GM20431 (cell line): ENCODE data around the gene SLU7.

Experiments used
- in situ Hi-C: fragments of 300-500 bp; cut with MseI, MboI; formaldehyde crosslinking; loops from one replicate; pipeline ENCODE4 v1.15.0; 2020; ENCODE audit warnings: low sequenced_read_pairs; ENCODE audit not compliant: unreplicated experiment

The SLU7 gene

DNA sequence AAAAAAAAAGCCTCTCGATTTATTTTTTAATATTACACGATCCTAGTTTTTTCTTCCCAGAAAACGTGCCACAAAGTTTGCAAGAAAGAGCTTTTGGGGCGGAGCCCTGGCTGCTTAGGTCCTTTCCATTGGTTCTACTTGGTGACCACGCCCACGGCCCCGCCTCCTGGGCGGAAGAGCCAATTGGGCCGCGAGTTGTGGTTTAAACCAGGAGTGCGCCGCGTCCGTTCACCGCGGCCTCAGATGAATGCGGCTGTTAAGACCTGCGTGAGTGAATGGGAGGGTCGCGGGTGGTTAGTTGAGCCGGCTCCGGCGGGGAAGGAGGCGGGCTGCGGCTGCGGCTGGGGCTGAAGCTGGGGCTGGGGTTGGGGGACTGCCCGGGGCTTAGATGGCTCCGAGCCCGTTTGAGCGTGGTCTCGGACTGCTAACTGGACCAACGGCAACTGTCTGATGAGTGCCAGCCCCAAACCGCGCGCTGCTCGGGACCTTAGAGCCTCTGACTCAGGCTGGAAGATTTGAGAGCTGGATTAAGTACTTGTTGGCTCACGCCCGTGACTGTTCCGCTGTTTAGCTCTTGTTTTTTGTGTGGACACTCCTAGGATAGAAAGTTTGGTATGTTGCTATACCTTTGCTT is 2.9 kb upstream of the SLU7 start, which contains the start of gene PTTG1:
PTTG1 (plus strand) TSS at position 231 of the 634 bp plus-strand sequence. CDS start 458 bp downstream, outside the sequence.
- in situ Hi-C loops, result no loop called here

DNA sequence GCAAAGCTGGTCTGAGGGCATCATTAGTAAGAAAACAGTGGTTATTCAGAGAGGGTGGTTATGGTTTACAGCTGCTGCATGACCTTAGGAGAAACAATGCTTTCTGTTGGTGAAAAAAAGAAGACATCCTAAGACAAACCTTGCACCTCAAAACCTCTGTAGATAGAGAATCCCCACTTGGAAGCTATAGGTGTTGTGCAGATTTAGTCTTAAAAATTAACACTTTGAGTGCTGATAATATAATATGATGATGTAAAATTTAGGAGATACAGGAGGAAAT is 1.4 kb upstream of the SLU7 start:
- in situ Hi-C loops, result no loop called here

DNA sequence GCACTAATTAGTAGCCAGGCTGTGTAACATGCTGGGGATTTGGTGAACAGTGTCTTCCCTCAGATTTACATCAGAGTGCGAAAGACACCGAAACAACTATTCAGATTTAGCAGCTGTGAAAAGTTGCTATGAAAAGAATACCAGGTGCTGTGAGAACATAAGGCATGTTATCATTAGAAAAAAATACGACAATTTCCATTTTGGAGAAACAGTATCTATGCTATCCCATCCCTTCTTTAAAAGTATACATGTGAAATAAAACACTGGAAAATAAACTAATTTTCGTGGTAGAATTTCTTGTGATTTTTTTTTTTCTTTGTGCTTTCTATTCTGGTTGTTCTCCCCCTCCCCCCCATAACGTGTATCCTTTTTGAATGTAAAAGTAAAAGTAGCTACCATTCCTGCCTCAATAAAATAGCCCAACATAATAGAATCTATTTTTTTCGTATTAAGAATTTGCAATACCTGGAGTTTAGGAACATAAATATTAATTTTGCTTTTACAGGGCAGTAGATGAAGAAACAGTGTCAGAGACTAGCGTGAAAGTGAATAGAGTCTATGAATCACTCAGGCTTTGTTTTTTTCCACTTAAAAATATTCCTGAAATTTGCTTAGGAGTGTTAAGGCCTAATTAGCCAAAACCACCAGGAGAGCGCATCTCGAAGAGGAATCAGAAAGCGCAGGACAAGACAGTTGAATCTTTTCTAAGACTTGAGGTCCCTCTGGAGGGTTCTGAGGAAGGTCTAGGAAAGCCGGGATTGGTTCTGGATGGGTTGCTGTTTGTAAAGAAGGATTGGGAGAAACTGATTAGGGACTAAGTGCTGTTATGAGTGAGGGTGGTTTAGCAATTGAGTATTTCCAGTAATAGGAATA is 813 bp upstream of the SLU7 start:
- in situ Hi-C loops, result no loop called here

DNA sequence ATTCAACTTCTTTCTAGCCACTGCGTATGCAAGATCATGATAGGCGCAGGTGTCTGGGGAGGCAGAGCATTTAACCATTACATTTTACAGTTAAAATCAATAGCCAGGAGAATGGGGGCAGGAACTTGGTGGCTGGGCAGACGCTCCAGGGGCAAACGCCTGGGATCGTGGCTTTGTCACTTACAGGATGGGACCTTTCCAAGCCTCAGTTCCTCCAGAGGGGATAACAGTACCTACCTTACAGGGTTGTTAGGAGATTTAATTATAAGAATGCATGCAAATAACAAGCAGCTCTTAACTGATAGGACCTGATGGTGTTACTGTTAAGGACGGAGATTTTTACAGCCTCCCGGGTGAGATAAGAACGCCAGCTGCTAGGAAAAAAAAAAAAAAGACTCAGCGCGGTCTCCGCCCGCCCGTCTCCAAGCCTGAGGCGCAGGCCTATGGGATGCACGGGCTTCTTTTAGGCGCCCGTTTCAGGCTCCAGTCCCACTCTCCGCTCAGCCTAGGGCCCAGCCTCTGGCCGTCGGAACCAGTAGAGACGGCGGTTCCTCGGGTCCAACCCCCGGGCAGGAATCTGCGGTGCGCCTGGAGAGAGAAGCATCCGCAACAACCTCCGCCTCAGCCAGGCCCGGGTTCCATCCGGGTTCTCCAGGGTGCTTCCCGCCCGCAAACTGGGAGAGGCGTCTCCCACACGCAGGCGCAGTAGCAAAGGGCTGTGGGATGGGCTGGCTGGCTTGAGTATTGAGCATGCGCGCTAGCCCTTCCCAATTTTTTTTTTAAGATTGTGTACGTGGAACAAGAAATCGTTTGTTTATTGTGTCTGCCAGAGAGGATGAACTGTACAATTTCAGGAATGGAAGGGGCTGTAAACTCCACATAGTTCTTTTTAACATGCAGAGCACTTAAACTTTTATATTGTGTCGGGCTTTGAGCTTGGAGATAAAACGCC is 19.2 kb downstream of the SLU7 start, which contains the start of gene FAM200C:
FAM200C (minus strand) TSS at position 653 of the 952 bp plus-strand sequence. CDS start 4,564 bp downstream, outside the sequence.
- in situ Hi-C loops, result no loop called here

DNA sequence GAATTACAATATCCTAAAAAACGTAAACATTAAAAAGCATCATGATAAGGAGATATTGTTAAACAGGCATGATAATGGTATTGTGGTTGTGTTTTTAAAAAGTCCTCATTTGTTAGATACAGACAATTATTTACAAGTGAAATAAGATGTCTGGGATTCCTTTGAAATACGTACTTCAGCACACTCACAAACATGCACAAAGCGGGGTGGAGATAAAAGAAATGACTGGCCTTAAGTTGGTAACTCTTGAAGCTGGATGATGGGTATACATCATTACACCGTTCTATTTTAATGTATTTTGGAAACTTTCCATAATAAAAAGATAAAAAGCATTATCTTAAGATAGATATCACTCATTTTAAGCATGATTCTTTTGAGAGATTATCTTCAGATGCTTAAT is 20.1 kb downstream of the SLU7 start:
- in situ Hi-C loops, result no loop called here

DNA sequence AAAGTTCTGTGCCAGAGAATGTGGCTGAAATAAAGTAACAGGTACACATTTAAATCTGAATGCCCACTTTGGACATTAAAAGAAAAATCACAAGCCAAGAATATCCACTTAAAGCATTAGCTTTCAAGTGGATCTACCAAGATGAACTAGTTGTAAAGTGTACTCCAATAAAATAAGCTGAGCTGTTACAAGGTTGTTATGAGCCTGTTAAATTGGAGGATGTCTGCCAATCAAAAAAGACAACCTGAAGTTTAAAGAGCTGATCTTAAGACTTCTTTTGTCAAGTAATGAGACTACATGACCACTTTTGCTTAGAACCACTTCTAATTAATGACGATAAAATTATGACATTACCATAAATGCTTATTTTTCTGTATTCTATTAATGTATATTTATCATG is 21.4 kb downstream of the SLU7 start:
- in situ Hi-C loops, result no loop called here

DNA sequence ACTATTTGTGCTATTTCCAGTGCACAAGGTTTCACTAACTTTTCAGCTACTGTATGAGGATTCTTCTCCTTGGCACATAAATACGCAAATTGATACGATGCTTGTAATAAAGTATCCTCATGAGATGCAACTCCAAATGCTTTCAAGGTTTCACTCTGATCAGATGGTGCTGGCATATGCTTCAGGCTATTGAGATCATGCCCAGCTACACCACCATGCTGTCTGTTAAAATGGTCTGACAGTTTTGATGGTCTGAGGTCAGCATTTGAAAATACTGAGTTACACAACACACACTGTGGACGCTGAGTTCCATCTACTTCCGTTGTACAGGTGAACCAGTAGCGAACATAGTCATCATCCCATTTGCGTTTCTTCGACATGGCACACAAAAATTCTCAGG is 23.8 kb downstream of the SLU7 start:
- in situ Hi-C loops, result no loop called here

DNA sequence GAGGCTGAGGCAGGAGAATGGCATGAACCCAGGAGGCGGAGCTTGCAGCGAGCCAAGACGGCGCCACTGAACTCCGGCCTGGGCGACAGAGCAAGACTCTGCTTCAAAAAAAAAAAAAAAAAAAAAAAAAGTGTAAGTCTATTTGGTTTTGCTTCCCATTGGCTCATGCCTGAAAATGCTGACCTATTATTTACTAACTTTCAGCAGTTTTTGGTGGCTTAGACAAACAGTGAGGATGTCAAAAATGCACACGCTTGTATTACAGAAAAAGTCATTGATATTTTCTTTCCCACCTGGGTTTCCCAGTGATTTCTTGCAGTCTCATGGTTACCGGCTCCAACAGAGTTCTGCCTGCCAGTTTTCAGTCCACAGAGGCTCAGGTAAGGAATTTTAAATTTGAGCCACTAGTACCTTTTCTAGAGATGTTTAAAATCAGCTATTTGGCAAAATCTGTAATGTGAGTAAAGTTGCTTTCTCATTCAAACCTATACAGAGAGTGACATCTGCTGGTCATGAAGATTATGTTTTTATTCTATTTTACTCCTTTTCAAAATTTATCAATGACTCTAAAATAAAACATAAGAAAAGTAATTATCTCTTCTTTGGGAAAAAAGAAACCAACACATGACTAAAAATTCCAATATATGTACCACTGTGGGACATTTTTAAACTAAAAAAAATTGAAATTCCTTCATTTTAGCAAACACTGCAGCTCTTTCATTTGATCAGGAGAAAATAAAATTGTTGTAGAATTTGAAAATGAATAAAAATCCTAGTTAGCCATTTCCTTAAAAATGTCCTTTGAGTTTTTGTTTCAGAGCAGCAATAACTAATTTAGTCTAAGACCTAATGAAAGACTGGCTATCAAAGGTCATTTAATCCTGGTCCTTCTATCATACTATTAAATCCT is 27.8 kb downstream of the SLU7 start:
- in situ Hi-C loops, result no loop called here

DNA sequence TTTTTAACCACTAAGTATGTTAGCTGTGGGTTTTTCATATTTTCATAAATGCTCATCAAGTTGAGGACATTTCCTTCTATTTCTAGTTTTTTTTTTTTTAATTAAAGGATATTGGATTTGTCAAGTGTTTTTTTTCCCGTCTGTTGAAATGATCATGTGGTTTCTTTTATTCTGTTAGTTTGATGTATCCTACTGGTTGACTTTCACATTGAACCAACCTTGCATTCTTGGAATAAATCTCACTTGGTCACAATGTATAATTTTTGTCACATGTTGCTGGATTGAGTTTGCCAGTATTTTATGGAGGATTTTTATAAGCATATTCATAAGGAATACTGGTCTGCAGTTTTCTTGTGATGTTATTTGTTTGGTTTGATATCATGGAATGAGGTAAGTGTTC is 31.4 kb downstream of the SLU7 start:
- in situ Hi-C loops, result no loop called here

DNA sequence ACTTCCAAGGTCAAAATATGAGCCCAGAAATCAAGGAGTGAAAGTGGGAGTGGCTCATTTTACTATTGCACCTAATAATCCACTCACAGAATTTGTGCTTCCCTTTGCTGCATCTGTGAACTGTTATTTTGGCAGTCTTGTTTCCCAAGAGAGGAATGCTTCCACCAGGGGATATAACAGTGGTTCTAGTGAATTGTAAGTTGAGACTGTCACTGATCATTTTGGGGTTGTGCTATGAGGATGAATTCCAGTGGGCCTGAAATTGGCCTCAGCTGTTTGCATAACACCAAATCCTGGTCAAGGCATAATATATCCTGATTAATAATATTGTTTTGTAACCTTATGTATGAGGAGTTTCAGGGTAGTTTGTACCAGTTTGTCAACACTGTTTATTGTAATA is 33.4 kb downstream of the SLU7 start:
- in situ Hi-C loops, result no loop called here

DNA sequence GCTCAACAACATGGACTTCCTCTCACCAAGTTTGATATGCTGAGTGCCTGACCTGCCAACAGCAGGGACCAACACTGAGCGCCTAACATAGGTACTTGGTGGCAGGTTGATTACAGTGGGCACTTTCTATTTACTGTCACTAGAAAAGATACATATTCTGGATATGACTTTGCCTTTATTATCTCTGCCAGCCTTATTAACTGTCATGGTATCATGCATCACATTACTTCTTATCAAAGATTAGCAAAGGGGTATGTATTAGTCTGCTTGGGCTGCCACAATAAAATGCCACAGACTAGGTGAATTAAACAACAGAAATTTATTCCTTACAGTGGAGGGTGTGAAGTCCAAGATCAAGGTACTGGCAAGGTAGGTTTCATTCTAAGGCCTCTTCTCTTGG is 34.2 kb downstream of the SLU7 start:
- in situ Hi-C loops, result no loop called here

DNA sequence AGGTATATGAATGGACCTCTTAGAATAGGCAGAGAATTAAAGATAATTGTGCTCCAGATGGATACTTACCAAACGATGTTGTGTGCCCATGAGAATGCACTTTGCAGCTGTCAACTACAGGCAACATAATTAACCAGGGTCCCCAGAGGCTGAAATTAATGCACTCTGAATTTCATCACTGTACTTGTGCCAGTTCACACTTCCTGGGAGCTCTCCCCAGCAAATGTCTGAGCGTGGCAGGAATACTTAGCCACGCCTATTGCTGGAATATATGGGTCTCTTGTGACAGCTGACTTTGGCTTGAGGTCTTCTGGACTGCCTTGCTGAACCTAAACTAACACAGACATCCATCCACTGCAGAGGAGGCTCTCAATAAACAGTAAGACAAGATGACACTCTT is 36.5 kb downstream of the SLU7 start:
- in situ Hi-C loops, result no loop called here

DNA sequence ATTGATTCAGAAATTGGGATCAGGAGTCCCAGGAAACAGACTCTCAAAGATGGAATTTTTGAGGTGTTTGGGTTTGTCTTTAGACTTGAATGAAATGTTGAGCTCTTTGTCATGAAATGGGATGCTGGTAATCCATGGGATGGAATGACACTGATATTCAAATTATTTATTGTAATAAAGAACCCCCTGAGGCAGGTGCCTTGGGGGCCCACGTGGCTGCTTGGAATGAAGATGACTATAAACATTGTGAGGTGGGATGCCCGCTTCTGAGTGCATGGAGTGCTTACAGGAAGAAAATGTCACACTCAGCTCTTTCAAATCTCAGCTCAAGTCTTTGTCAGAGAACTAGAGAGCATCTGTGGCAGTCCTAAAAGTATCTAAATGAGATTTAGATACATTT is 38.8 kb downstream of the SLU7 start:
- in situ Hi-C loops, result no loop called here

DNA sequence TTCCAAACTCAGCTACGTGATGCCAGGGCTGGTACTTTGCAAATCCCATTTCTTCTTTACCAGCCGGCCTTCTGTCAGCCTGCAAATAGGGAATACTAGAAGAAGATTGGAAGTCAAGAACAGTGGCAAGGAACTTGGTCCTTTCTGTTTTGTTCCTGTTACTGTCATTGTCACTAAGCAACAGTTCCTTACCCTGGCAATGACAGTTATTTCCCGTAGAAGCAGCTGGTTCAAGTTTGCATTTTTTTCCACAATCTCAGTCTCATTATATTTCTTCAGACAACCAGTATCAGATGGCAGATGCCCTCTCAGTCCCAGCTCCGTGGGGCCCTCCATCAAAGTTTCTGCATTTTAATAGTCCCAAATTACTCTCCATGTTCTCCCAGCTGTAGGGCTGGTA is 39.4 kb downstream of the SLU7 start:
- in situ Hi-C loops, result no loop called here

DNA sequence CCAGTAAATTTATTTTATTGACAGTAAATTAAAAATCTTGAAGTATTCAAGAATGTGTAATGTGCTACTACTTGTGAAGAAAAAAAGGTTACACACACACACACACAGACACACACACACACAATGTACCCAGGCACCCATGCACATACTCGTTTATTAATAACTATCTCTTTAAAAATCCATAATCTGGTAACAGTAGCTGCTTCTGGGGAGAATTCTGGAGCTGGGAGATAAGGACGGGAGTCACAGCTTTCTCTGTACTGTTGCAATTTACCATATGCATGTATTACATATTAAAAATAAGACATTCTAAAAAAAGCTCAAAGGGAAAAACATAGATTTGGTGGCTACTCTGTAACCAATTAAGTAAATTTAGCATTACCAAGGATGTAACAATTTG is 40.6 kb downstream of the SLU7 start:
- in situ Hi-C loops, result no loop called here

DNA sequence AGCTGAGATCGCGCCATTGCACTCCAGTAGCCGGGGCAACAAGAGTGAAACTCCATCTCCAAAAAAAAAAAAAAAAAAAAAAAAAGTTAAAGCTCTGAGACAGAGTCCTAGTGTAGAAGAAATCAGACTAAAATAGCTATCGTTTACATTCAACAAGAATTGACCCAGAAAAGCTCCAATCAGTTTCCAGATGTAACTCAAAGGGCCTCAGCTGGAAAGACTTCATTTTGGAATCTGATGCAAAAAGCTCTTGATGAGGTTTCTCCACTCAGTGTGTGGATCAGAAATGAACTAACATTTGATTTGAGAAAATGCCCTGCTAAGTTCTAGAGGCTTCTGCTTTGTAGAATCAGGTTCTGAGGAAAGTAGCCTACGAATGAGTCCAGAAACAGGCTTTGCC is 41.2 kb downstream of the SLU7 start:
- in situ Hi-C loops, result no loop called here

DNA sequence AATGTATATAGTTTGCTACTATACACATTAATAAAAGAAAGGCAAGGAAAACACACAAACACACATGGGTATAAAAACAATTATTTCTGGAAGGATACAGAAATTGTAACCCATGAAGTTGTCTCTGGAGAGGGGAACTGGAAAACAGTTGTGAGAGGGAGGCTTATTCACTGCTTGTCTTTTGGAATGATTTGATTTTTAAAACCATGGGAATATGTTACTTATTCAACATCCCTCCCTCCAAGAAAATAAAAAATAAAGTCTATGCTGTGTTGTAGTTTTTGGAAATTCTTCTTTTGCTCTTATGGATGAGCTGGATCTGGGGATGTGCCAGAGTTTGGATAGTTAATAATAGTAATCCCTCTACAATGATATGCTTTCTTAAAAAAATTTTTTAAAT is 42.5 kb downstream of the SLU7 start:
- in situ Hi-C loops, result no loop called here

DNA sequence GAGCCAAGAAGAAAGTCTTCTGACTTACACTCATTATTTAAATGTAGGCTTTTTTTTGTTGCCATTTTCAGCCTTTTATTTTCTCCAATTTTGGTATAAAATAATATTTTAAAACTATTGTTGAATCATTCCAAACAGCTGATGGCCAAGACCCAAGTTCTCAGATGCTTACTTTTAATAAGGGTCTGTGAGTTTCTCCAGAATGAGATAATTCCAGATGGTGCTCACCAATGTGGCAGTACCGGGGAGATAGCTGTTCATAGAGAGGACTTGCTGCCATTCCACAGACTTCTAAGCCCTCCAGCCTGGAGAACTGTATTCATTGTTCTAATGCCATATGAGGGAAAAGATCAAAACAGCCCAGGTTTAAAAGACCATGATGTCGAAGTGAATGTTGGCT is 43.2 kb downstream of the SLU7 start:
- in situ Hi-C loops, result no loop called here

DNA sequence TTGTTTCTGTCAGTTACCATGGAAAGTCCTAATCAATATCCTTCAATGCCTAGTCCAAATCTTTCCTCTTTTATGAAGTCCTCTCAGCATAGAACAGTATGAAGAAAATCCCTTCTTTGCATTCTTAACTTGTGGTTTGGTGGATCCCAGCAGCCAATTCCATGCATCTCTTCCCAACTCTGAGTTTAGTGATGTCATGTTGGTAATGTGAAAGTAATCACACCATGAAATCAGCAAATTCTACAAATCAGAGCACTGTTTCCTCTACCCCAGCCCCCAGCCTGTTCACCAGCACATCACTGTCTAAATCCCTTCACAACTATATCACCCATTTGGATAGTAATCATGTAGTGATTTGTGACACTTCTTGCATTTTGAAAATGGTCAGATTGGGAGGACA is 43.7 kb downstream of the SLU7 start:
- in situ Hi-C loops, result no loop called here

DNA sequence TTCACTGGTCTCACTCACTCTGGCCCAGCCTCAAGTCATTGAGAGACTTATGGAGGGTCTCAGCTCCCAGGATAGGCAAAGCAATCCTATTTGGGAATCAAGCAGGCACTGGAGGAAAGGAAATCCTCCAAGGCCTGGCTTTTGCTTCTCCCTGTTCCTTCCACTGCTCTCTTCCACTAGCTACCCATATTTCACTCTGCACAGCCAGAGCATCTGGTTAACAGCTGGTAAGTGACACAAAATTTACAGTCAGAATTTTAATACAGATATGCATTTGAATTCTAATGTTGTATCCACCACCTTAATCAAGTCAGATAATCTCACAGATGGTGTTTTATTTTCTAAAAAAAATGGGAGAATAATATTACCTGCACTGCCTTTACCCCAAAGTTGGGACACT is 47.6 kb downstream of the SLU7 start:
- in situ Hi-C loops, result no loop called here
